ENCODE results near the gene GSTA3.
"Not testable (repeated sequence)": the region's sequence is repeated elsewhere in the genome, so short reads cannot be mapped to it uniquely, and the experiment has no call there.

DNA sequence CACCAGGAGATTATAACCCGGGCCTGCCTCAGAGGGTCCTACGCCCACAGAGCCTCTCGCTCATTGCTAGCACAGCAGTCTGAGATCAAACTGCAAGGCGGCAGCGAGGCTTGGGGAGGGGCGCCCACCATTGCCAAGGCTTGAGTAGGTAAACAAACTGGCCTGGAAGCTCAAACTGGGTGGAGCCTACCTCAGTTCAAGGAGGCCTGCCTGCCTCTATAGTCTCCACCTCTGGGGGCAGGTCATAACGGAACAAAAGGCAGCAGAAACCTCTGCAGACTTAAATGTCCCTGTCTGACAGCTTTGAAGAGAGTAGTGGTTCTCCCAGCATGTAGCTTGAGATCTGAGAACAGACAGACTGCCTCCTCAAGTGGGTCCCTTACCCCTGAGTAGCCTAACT, 48.3 kb downstream of the GSTA3 start:
- not testable (repeated sequence) for TF ChIP-seq PHF21A (CRISPR knock-in tag; IDR thresholded peaks at IDR 0.05); KAT7 (CRISPR knock-in tag; IDR thresholded peaks at IDR 0.05; ENCODE audit: borderline replicate concordance); NFIC (IDR thresholded peaks at IDR 0.05; ENCODE audit: low read length); FOXA1 (IDR thresholded peaks at IDR 0.05); FOXA1 (CRISPR knock-in tag; IDR thresholded peaks at IDR 0.05); ZKSCAN5 (CRISPR knock-in tag; IDR thresholded peaks at IDR 0.05); ELF4 (CRISPR knock-in tag; IDR thresholded peaks at IDR 0.05; ENCODE audit: borderline replicate concordance); BORCS8-MEF2B (CRISPR knock-in tag; IDR thresholded peaks at IDR 0.05); ZNF367 (CRISPR knock-in tag; IDR thresholded peaks at IDR 0.05; ENCODE audit: borderline replicate concordance)
- TF ChIP-seq, protein P1, sequence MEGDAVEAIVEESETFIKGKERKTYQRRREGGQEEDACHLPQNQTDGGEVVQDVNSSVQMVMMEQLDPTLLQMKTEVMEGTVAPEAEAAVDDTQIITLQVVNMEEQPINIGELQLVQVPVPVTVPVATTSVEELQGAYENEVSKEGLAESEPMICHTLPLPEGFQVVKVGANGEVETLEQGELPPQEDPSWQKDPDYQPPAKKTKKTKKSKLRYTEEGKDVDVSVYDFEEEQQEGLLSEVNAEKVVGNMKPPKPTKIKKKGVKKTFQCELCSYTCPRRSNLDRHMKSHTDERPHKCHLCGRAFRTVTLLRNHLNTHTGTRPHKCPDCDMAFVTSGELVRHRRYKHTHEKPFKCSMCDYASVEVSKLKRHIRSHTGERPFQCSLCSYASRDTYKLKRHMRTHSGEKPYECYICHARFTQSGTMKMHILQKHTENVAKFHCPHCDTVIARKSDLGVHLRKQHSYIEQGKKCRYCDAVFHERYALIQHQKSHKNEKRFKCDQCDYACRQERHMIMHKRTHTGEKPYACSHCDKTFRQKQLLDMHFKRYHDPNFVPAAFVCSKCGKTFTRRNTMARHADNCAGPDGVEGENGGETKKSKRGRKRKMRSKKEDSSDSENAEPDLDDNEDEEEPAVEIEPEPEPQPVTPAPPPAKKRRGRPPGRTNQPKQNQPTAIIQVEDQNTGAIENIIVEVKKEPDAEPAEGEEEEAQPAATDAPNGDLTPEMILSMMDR (CRISPR knock-in tag; IDR thresholded peaks at IDR 0.05) = not testable (repeated sequence)

All from HepG2 (cell line).